Measurements from ENCODE around the gene UCN.

GRCh38 chr2:27351802-27352598 lies 43.8 kb upstream of the UCN start:
- no peak for TF ChIP-seq CTCF (IDR thresholded peaks at IDR 0.05)
- no peak for TF ChIP-seq EZH2 (IDR thresholded peaks at IDR 0.05; ENCODE audit: borderline replicate concordance, insufficient read depth, low read depth, low read length, poor library complexity, severe bottlenecking)
